GM23248 (cell line): ENCODE data around the gene ADAM8. TPM values are rescaled to one million over a fixed set of nuclear protein-coding genes. Genes with fewer than 3 reads are reported as not detected.

Experiments used
- DNase-seq: peaks from one replicate; pipeline ENCODE4 v3.0.0-alpha.2; 2015
- H2AFZ ChIP-seq: fragments of 200-600 bp; sonication (generic); 2 replicates; pipeline ENCODE4 v1.6.1; 2016; ENCODE audit warnings: antibody characterized with exemption
- H3F3A ChIP-seq: fragments of 200-600 bp; sonication (generic); 2 replicates; pipeline ENCODE4 v1.6.1; 2016; ENCODE audit warnings: mild to moderate bottlenecking, antibody characterized with exemption, mixed run types; ENCODE audit not compliant: insufficient read depth
- H3K27ac ChIP-seq: fragments of 200-600 bp; sonication (generic); 2 replicates; pipeline ENCODE4 v1.5.1; 2016; ENCODE audit warnings: mild to moderate bottlenecking
- H3K27me3 ChIP-seq: fragments of 200-600 bp; sonication (generic); replicated peaks from 2 replicates; pipeline ENCODE4 v1.6.1; 2016; ENCODE audit warnings: mild to moderate bottlenecking; ENCODE audit not compliant: insufficient read depth
- H3K36me3 ChIP-seq: fragments of 200-600 bp; sonication (generic); 2 replicates; pipeline ENCODE4 v1.6.1; 2016; ENCODE audit warnings: low read depth, mild to moderate bottlenecking
- H3K4me1 ChIP-seq: fragments of 200-600 bp; sonication (generic); 2 replicates; pipeline ENCODE4 v1.6.1; 2016; ENCODE audit warnings: mild to moderate bottlenecking; ENCODE audit not compliant: insufficient read depth
- H3K4me2 ChIP-seq: fragments of 200-600 bp; sonication (generic); one replicate; pipeline ENCODE4 v1.6.1; 2016; ENCODE audit warnings: mild to moderate bottlenecking; ENCODE audit not compliant: unreplicated experiment
- H3K4me3 ChIP-seq: fragments of 200-600 bp; sonication (generic); 2 replicates; pipeline ENCODE4 v1.5.1; 2016; ENCODE audit warnings: mild to moderate bottlenecking
- H3K79me2 ChIP-seq: fragments of 200-600 bp; sonication (generic); 2 replicates; pipeline ENCODE4 v1.6.1; 2016; ENCODE audit warnings: mild to moderate bottlenecking; ENCODE audit not compliant: insufficient read depth
- H3K9ac ChIP-seq: fragments of 200-600 bp; sonication (generic); 2 replicates; pipeline ENCODE4 v1.6.1; 2016; ENCODE audit warnings: mild to moderate bottlenecking
- H3K9me2 ChIP-seq: fragments of 200-600 bp; sonication (generic); 2 replicates; pipeline ENCODE4 v1.6.1; 2016; ENCODE audit warnings: mixed run types, mild to moderate bottlenecking, moderate library complexity; ENCODE audit not compliant: insufficient read depth
- H3K9me3 ChIP-seq: fragments of 200-600 bp; sonication (generic); one replicate; pipeline ENCODE4 v1.6.1; 2017; ENCODE audit warnings: low read depth
- H4K20me1 ChIP-seq: fragments of 200-600 bp; sonication (generic); 2 replicates; pipeline ENCODE4 v1.6.0; 2016; ENCODE audit not compliant: insufficient read depth
- EZH2 ChIP-seq: fragments of 200-600 bp; sonication (generic); IDR thresholded peaks from 2 replicates; pipeline ENCODE4 v1.6.1; 2018; ENCODE audit warnings: antibody characterized with exemption, mild to moderate bottlenecking; ENCODE audit not compliant: insufficient read depth, poor library complexity, severe bottlenecking
- EZH2phosphoT487 ChIP-seq: fragments of 200-600 bp; sonication (generic); IDR thresholded peaks from 2 replicates; pipeline ENCODE4 v1.6.1; 2018; ENCODE audit warnings: antibody characterized with exemption, moderate library complexity, mild to moderate bottlenecking, low read depth; ENCODE audit not compliant: insufficient read depth
- WGBS, 2 experiments: methylation state at CpG; one replicate each; pipeline ENCODE4 v1.1.6; 2015 to 2017; ENCODE audit warnings: low lambda C conversion rate in 2 of 2, low coverage in 1 of 2; ENCODE audit errors: missing lambda C conversion rate in 2 of 2; 5-methylcytosine and 5-hydroxymethylcytosine counted together
- in situ Hi-C: fragments of 300-500 bp; cut with MboI; formaldehyde crosslinking; loops from 2 replicates; pipeline ENCODE4 v1.15.0; 2020
- polyA plus RNA-seq: library from polyadenylated mRNA; unstranded; fragments of >200 nt; fragmentation: Nextera tagmentation; extraction: Ambion mirVana; gene quantifications from 2 replicates; pipeline ENCODE4 v1.2.1, GENCODE V29; 2016
- total RNA-seq: library from RNA; depleted of rRNA; stranded (reverse); fragments of >200 nt; shearing (Covaris generic); gene quantifications from 2 replicates; pipeline ENCODE4 v1.2.3, GENCODE V29; 2014

ADAM8 gene
- total and polyA plus RNA-seq, 2 experiments from 2014 or later, result 0.76 TPM; not detected in 1

DNA sequence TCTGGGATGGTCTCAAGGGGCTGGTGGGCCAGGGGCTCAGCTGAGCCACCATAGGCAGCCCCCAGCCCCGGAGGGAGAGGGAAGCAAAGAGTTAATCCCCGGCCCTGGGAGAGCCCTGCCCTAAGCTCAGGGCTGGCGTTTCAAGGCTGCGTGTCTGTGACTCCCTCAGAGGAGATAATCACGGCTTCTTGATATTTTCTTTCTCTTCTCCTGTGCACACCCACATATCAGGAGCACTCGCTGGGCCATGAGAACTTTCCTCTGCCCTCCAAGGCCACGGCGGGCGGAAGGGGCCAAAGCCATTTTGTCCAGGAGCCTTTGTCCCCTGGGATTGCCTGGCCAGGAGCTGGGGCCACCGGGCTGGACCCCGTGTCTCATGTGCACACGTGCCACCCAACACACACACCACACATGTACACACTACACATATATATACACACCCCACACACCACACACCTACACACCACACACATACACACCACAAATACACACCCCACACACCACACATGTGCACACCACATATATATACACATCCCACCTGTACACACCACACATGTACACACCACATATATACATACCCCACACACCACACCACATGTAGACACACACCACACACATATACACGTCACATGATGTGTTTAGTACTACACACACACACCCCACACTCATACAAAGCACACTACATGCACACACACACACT lies 22.1 kb downstream of the ADAM8 start:
- no peak overlapping the region for H3K4me2 ChIP-seq
- H4K20me1 ChIP-seq, result no peaks in the 10 kb centered on the region
- H3K27me3 ChIP-seq, result peaks cover 10% of the 10 kb centered on the region
- H3F3A ChIP-seq, result peaks cover under 1% of the 10 kb centered on the region
- no peaks in the 10 kb centered on the region for H3K36me3 ChIP-seq
- no peaks in the 10 kb centered on the region for H3K9me3 ChIP-seq
- H3K9me2 ChIP-seq, result no peaks in the 10 kb centered on the region
- in situ Hi-C loops, result no loop called here
- H3K4me1 ChIP-seq, result peaks cover 9% of the 10 kb centered on the region
- H3K9ac ChIP-seq, result no peak overlapping the region
- TF ChIP-seq EZH2, result no peak
- TF ChIP-seq EZH2phosphoT487, result no peak
- no peak for DNase-seq
- H3K4me3 ChIP-seq, result no peak overlapping the region
- H3K27ac ChIP-seq, result no peak overlapping the region
- 64 to 67% methylated on average over 13 of the region's 13 CpGs for WGBS, 2 experiments
- no peak overlapping the region for H2AFZ ChIP-seq
- H3K79me2 ChIP-seq, result no peaks in the 10 kb centered on the region

DNA sequence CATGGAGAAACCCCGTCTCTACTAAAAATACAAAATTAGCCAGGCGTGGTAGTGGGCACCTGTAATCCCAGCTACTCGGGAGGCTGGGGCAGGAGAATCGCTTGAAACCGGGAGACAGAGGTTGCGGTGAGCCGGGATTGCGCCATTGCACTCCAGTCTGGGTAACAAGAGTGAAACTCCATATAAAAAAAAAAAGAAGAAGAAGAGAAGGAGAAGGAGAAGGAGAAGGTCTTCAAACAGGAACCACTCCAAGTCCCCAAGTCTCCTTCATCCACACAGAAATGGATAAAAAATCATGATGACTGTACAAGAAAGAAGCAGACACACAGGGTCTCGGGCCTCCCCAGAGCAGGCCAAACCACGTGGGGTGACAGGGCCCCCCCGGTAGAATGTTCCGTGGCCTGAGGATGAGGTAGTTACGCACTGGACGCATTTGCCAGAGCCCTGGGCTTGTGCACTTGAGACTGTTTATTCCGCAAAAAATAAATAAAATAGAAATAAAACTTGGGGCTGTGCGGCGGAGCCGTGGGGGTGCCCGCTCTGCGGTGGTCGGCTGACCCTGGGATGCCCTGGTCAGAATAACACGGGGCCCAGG lies 23.2 kb downstream of the ADAM8 start:
- Histone ChIP-seq H3K27ac (no peak overlapping the region), H3K9ac (no peak overlapping the region), H3K4me2 (no peak overlapping the region), H4K20me1 (no peaks in the 10 kb centered on the region), H2AFZ (no peak overlapping the region), H3F3A (no peaks in the 10 kb centered on the region), H3K9me2 (no peaks in the 10 kb centered on the region), H3K9me3 (no peaks in the 10 kb centered on the region), H3K27me3 (peaks cover 11% of the 10 kb centered on the region), H3K4me3 (no peak overlapping the region), H3K4me1 (peaks cover under 1% of the 10 kb centered on the region; the same call in 1 of the 2 replicates), H3K79me2 (no peaks in the 10 kb centered on the region), H3K36me3 (no peaks in the 10 kb centered on the region)
- no peak for DNase-seq
- 84 to 85% methylated on average over 22 of the region's 22 CpGs for WGBS, 2 experiments
- in situ Hi-C loops, result no loop called here
- no peak for TF ChIP-seq EZH2
- TF ChIP-seq EZH2phosphoT487, result no peak

DNA sequence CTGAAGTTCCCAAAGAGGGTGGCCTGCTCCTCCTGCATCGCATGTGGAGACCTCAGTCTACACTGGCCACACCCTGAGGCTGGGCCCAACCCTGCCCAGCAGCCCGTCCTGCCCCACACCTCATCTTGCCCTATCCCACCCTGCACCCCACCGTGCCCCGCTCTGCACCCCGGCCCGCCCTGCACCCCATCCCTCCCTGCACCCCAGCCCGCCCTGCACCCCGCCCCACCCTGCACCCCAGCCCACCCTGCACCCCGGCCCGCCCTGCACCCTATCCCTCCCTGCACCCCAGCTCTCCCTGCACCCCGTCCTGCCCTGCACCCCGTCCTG lies 24.5 kb downstream of the ADAM8 start:
- H3K9me2 ChIP-seq, result no peaks in the 10 kb centered on the region
- no peaks in the 10 kb centered on the region for H3F3A ChIP-seq
- in situ Hi-C loops, result no loop called here
- H2AFZ ChIP-seq, result no peak overlapping the region
- TF ChIP-seq EZH2phosphoT487 (no peak), EZH2 (no peak)
- H3K4me3 ChIP-seq, result no peak overlapping the region
- no peak for DNase-seq
- H3K27ac ChIP-seq, result no peak overlapping the region
- H3K9me3 ChIP-seq, result no peaks in the 10 kb centered on the region
- H4K20me1 ChIP-seq, result no peaks in the 10 kb centered on the region
- no peaks in the 10 kb centered on the region for H3K4me1 ChIP-seq
- peaks cover 11% of the 10 kb centered on the region for H3K27me3 ChIP-seq
- H3K9ac ChIP-seq, result no peak overlapping the region
- no peak overlapping the region for H3K4me2 ChIP-seq
- 63% methylated on average over 12 of the region's 12 CpGs; no CpG with 5 or more reads in 1 of the 2 experiments for WGBS, 2 experiments
- H3K79me2 ChIP-seq, result no peaks in the 10 kb centered on the region
- H3K36me3 ChIP-seq, result no peaks in the 10 kb centered on the region

DNA sequence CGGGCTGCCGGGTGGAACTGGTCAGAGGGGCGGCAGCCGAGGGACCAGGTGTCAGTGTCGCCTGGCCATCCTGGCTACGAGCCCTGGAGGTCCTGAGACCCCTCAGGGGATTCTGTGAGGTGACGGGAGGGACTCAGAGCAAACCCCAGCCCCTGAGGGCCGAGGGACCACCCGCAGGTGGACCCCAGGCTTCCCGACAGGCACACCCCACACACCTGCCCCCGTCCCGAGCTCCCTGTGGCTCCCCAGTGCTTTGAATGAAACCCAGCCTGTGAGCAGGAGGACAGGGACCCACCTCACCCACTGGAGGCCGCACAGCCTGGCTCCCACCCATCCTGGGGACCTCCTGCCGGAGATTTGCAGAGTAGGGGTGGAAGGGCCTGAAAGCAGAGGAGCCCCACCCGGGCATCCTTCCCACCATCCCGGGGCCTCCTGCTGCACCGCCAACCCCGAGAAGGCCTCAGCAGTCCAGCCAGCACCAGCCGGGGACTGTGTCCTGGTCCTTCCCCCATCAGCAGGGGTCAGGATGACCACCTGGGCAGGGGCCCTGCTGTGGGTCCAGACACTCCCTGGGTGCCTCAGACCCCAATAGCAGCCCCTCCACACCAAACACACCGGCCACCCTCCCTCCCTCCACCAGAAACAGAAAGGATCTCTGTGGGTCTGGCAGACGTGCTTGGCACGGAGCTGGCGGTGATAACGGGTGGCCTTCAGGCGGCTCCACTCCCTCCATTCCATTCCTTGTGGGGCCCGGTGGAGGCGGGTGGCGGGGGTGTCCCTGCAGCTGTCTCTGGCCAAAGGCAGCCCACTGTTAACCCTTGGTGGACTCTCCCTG lies 25.1 kb downstream of the ADAM8 start:
- DNase-seq, result no peak
- no peaks in the 10 kb centered on the region for H3K9me2 ChIP-seq
- in situ Hi-C loops, result no loop called here
- no peaks in the 10 kb centered on the region for H3F3A ChIP-seq
- 51 to 53% methylated on average over 26 of the region's 28 CpGs for WGBS, 2 experiments
- H3K79me2 ChIP-seq, result no peaks in the 10 kb centered on the region
- H3K4me1 ChIP-seq, result no peaks in the 10 kb centered on the region
- no peak overlapping the region for H3K27ac ChIP-seq
- H3K9me3 ChIP-seq, result no peaks in the 10 kb centered on the region
- no peaks in the 10 kb centered on the region for H3K36me3 ChIP-seq
- peaks cover 11% of the 10 kb centered on the region for H3K27me3 ChIP-seq
- H4K20me1 ChIP-seq, result no peaks in the 10 kb centered on the region
- no peak overlapping the region for H3K9ac ChIP-seq
- no peak overlapping the region for H3K4me3 ChIP-seq
- no peak for TF ChIP-seq EZH2phosphoT487
- TF ChIP-seq EZH2, result no peak
- H3K4me2 ChIP-seq, result no peak overlapping the region
- no peak overlapping the region for H2AFZ ChIP-seq
